Thyroid gland (tissue), 4 donors: ENCODE results near the gene GLIS1.

Source experiments
- POLR2A ChIP-seq, 2 donors: fragments of 450-650 bp; IDR thresholded peaks; one replicate each; pipeline ENCODE4 v1.6.1; 2017; ENCODE audit warnings: antibody characterized with exemption in 2 of 2, mild to moderate bottlenecking in 2 of 2, moderate library complexity in 1 of 2
- TF ChIP-seq, protein P1 (sequence below), 6 experiments: fragments of 200-600 bp in 3 of 6; fragments of 450-650 bp in 3 of 6; sonication (generic) in 3 of 6; IDR thresholded peaks; one replicate each; pipeline ENCODE4 v1.5.1; 2016 to 2019; ENCODE audit warnings: antibody characterized with exemption in 6 of 6, mild to moderate bottlenecking in 2 of 6, inconsistent platforms in 1 of 6, moderate library complexity in 1 of 6

DNA sequence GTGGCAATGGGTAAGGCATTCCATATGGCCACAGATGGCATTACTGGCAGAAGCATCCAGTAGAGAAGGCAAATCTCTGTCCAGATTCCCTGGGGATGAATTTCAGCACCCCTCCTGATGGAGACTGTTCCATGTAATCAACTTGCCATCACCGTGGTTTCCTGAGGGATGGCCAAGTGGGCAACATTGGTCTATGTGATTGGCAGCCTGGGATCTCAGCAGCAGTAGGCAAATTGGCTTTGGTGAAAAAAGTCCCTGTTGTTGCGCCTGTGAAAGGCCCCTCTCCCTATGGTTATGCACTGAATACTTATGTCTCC is 260.5 kb downstream of the GLIS1 start:
- no peak for TF ChIP-seq POLR2A (IDR thresholded peaks at IDR 0.05)
- TF ChIP-seq, protein P1, sequence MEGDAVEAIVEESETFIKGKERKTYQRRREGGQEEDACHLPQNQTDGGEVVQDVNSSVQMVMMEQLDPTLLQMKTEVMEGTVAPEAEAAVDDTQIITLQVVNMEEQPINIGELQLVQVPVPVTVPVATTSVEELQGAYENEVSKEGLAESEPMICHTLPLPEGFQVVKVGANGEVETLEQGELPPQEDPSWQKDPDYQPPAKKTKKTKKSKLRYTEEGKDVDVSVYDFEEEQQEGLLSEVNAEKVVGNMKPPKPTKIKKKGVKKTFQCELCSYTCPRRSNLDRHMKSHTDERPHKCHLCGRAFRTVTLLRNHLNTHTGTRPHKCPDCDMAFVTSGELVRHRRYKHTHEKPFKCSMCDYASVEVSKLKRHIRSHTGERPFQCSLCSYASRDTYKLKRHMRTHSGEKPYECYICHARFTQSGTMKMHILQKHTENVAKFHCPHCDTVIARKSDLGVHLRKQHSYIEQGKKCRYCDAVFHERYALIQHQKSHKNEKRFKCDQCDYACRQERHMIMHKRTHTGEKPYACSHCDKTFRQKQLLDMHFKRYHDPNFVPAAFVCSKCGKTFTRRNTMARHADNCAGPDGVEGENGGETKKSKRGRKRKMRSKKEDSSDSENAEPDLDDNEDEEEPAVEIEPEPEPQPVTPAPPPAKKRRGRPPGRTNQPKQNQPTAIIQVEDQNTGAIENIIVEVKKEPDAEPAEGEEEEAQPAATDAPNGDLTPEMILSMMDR (IDR thresholded peaks at IDR 0.05), result no peak
